ENCODE data around the gene ATF2.

DNA sequence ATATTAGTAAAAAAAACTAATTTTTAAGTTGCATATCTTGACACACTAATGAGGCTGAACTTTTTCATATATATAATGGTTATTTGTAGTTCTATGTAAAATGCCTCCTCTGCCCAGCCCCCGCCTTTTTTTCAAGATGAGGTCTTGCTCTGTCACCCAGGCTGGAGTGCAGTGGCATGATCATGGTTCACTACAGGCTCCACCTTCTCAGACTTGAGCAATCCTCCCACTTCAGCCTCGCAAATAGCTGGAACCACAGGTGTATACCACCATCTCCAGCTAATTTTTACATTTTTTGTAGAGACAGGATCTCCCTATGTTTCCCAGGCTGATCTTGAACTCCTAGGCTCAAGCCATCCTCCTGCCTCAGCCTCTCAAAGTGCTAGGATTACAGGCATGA is 24.3 kb downstream of the ATF2 start:
- TF ChIP-seq, protein P1, sequence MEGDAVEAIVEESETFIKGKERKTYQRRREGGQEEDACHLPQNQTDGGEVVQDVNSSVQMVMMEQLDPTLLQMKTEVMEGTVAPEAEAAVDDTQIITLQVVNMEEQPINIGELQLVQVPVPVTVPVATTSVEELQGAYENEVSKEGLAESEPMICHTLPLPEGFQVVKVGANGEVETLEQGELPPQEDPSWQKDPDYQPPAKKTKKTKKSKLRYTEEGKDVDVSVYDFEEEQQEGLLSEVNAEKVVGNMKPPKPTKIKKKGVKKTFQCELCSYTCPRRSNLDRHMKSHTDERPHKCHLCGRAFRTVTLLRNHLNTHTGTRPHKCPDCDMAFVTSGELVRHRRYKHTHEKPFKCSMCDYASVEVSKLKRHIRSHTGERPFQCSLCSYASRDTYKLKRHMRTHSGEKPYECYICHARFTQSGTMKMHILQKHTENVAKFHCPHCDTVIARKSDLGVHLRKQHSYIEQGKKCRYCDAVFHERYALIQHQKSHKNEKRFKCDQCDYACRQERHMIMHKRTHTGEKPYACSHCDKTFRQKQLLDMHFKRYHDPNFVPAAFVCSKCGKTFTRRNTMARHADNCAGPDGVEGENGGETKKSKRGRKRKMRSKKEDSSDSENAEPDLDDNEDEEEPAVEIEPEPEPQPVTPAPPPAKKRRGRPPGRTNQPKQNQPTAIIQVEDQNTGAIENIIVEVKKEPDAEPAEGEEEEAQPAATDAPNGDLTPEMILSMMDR (IDR thresholded peaks at IDR 0.05) = no peak
- TF ChIP-seq POLR2AphosphoS5 (IDR thresholded peaks at IDR 0.05) (no peak), POLR2A (IDR thresholded peaks at IDR 0.05; ENCODE audit: low read depth) (no peak), EP300 (IDR thresholded peaks at IDR 0.05) (no peak)
